Neural crest cell (in vitro differentiated cells): ENCODE measurements around the gene TTF2. TPM values are rescaled to one million over a fixed set of nuclear protein-coding genes. Genes with fewer than 3 reads are reported as not detected.
A peak's percentile ranks its signal among the peaks of the same experiment; 100 is the strongest.

Experiments
- DNase-seq: peaks from one replicate; pipeline ENCODE4 v3.0.0; 2021; ENCODE audit warnings: low read depth, mixed read lengths, low spot score
- H3K27ac Mint-ChIP-seq: one replicate; pipeline ENCODE4 v1.8.0; 2021; ENCODE audit warnings: mild to moderate bottlenecking, mixed read lengths; ENCODE audit not compliant: unreplicated experiment
- H3K27me3 Mint-ChIP-seq: 2 replicates; pipeline ENCODE4 v1.8.0; 2021; ENCODE audit warnings: low read depth, mild to moderate bottlenecking, mixed read lengths
- H3K36me3 Mint-ChIP-seq: 2 replicates; pipeline ENCODE4 v1.8.0; 2021; ENCODE audit warnings: low read depth, mild to moderate bottlenecking, mixed read lengths
- H3K4me1 Mint-ChIP-seq: 2 replicates; pipeline ENCODE4 v1.8.0; 2021; ENCODE audit warnings: mixed read lengths
- H3K4me3 Mint-ChIP-seq: one replicate; pipeline ENCODE4 v1.8.0; 2021; ENCODE audit warnings: mild to moderate bottlenecking, mixed read lengths
- H3K9me3 Mint-ChIP-seq: 2 replicates; pipeline ENCODE4 v1.8.0; 2021; ENCODE audit warnings: mixed read lengths
- total RNA-seq: library from RNA; stranded (reverse); gene quantifications from 2 replicates; pipeline ENCODE4 v1.2.1, GENCODE V29; 2021
- TF ChIP-seq, protein P1 (sequence below): fragments of 200-600 bp; sonication (generic); conservative IDR thresholded peaks from 2 replicates; pipeline ENCODE4 v1.5.0; 2021; ENCODE audit warnings: antibody characterized with exemption, mild to moderate bottlenecking

Gene TTF2
- total RNA-seq, 1 donor from 2014 or later: 66.7 TPM

DNA sequence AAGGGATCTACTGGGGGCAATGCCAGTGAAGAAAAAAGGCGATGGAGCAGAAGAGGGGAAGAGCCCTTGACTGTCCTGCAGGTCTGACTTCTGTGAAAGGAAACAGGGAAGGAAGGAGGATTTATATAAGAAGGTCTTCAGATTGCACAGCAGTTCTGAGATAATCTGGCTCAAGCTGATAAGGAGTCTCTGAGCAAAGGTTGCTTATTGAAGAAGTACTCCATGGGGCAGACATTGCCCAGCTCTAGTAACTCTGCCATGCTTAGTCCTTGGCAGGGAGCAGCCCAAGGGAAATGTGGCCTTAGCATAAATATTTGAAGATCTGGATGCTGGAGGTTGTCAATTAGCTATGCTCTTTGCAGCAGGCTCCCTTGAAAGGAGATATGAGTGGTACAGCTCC, 15.9 kb upstream of the TTF2 start:
- Mint-ChIP-seq H3K9me3 (peaks cover 6% of the 10 kb centered on the region), H3K4me3 (no peak overlapping the region), H3K4me1 (peaks cover 15% of the 10 kb centered on the region), H3K27me3 (no peaks in the 10 kb centered on the region), H3K27ac (no peak overlapping the region), H3K36me3 (no peaks in the 10 kb centered on the region)
- no peak for DNase-seq
- TF ChIP-seq, protein P1, sequence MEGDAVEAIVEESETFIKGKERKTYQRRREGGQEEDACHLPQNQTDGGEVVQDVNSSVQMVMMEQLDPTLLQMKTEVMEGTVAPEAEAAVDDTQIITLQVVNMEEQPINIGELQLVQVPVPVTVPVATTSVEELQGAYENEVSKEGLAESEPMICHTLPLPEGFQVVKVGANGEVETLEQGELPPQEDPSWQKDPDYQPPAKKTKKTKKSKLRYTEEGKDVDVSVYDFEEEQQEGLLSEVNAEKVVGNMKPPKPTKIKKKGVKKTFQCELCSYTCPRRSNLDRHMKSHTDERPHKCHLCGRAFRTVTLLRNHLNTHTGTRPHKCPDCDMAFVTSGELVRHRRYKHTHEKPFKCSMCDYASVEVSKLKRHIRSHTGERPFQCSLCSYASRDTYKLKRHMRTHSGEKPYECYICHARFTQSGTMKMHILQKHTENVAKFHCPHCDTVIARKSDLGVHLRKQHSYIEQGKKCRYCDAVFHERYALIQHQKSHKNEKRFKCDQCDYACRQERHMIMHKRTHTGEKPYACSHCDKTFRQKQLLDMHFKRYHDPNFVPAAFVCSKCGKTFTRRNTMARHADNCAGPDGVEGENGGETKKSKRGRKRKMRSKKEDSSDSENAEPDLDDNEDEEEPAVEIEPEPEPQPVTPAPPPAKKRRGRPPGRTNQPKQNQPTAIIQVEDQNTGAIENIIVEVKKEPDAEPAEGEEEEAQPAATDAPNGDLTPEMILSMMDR: no peak

DNA sequence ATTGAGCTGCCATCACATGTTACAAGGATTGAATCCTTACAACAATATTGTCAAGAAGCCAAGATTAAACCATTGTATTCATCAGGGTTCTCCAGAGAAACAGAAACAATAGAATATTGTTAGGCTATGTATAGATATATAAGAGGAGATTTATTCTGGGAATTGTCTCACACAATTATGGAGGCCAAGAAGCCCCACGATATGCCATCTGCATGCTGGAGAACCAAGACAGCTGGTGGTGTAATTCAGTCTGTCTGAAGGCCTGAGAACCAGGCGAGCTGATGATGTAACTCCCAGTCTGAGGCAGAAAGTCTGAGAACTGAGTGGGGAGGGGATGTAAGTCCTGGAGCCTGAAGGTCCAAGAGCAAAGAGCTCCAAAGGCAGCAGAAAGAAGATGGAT, 14.5 kb upstream of the TTF2 start:
- H3K36me3 Mint-ChIP-seq: no peaks in the 10 kb centered on the region
- peaks cover 6% of the 10 kb centered on the region for H3K9me3 Mint-ChIP-seq
- H3K4me1 Mint-ChIP-seq: peaks cover 15% of the 10 kb centered on the region
- peak overlapping the region; percentile 47 for H3K27ac Mint-ChIP-seq
- TF ChIP-seq, protein P1: no peak
- H3K4me3 Mint-ChIP-seq: no peak overlapping the region
- no peak for DNase-seq
- H3K27me3 Mint-ChIP-seq: no peaks in the 10 kb centered on the region

DNA sequence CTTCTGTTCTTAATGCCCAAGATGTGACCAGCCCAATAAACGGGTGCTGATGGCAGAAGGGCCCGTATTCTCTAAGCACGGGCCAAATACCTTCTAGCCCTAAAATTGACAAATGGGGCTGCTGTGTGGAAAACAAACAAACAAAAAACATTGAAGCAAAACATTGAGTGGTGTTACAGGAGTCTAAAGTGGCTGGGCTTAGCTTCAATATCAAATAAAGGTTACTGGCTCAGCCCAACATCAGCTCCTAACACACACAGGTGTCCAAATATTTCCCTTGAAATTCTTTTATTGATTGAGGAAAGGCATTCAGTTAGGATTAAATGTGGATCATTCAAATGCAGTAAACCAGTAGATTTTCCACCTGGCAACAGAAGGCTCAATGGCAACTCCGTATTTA, 13.3 kb upstream of the TTF2 start:
- H3K27ac Mint-ChIP-seq: no peak overlapping the region
- peaks cover 3% of the 10 kb centered on the region for H3K9me3 Mint-ChIP-seq
- no peak for DNase-seq
- TF ChIP-seq, protein P1: no peak
- H3K4me1 Mint-ChIP-seq: peaks cover 15% of the 10 kb centered on the region
- H3K36me3 Mint-ChIP-seq: no peaks in the 10 kb centered on the region
- no peak overlapping the region for H3K4me3 Mint-ChIP-seq
- no peaks in the 10 kb centered on the region for H3K27me3 Mint-ChIP-seq

DNA sequence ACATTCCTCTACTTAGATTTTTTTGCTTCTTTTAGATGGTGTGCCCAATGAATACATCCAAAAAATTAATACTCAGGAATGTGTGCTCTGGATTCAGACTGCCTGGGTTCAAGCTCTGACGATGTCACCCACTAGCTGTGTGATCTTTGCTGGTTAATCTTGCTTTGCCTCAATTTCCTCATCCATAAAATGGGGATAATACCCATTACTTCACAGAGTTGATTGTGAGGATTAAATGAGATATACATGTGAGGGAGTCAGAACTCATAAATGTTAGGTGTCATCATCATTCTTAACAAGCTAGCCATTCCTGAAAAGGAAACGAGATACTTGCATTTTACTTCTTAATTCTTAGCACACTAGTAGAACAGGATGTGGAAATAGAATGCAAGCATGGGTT, 12.9 kb upstream of the TTF2 start:
- no peak overlapping the region for H3K4me3 Mint-ChIP-seq
- TF ChIP-seq, protein P1: no peak
- no peaks in the 10 kb centered on the region for H3K27me3 Mint-ChIP-seq
- no peak overlapping the region for H3K27ac Mint-ChIP-seq
- H3K36me3 Mint-ChIP-seq: no peaks in the 10 kb centered on the region
- peaks cover 3% of the 10 kb centered on the region for H3K9me3 Mint-ChIP-seq
- peaks cover 15% of the 10 kb centered on the region for H3K4me1 Mint-ChIP-seq
- DNase-seq: no peak

DNA sequence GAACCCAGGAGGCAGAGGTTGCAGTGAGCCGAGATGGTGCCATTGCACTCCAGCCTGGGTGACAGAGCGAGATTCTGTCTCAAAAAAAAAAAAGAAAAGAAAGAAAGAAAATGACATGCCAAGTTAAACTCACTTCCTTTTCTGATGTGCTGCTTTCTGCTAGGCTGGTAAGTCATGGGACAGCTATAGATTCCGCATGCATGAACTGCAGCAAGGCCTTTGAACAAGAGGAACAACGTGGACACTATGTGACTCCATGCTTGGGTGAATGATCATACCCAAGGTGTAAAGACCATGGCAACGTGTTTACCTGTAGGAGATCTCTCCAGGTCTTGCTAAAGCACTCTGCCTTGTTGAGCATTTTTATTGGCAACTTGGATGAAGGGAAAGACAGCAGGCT, 10.3 kb upstream of the TTF2 start:
- TF ChIP-seq, protein P1: no peak
- no peak for DNase-seq
- H3K4me3 Mint-ChIP-seq: no peak overlapping the region
- H3K9me3 Mint-ChIP-seq: no peaks in the 10 kb centered on the region
- H3K36me3 Mint-ChIP-seq: no peaks in the 10 kb centered on the region
- no peak overlapping the region for H3K27ac Mint-ChIP-seq
- no peaks in the 10 kb centered on the region for H3K27me3 Mint-ChIP-seq
- H3K4me1 Mint-ChIP-seq: peaks cover 15% of the 10 kb centered on the region
